Left ventricle myocardium inferior (tissue), 1 donor: ENCODE data around the gene CATSPERE. TPM values are rescaled to one million over a fixed set of nuclear protein-coding genes. Genes with fewer than 3 reads are reported as not detected.

Experiments
- DNase-seq: peaks from one replicate; pipeline ENCODE4 v3.0.0-alpha.2; 2020
- H3K27ac ChIP-seq: fragments of 200-600 bp; replicated peaks from 2 replicates; pipeline ENCODE4 v1.8.0; 2021
- H3K27me3 ChIP-seq: fragments of 200-600 bp; 2 replicates; pipeline ENCODE4 v1.8.0; 2021; ENCODE audit warnings: low read depth
- H3K36me3 ChIP-seq: fragments of 200-600 bp; 2 replicates; pipeline ENCODE4 v1.8.0; 2021
- H3K4me1 ChIP-seq: fragments of 200-600 bp; 2 replicates; pipeline ENCODE4 v1.8.0; 2021
- H3K4me3 ChIP-seq: fragments of 200-600 bp; 2 replicates; pipeline ENCODE4 v1.8.0; 2021; ENCODE audit warnings: mild to moderate bottlenecking, moderate library complexity
- H3K9me3 ChIP-seq: fragments of 200-600 bp; replicated peaks from 2 replicates; pipeline ENCODE4 v1.8.0; 2021
- intact Hi-C: fragments of 100-400 bp; cut with micrococcal nuclease; formaldehyde crosslinking; loops from one replicate; pipeline ENCODE4 v1.11.0; 2022
- total RNA-seq: library from RNA; stranded (reverse); fragmentation: NEBNext Ultra II Directional; extraction: Animal tissue kit (Norgen Biotek cat#: 25700); gene quantifications from one replicate; pipeline ENCODE4 v1.2.1, GENCODE V29; 2021
- TF ChIP-seq, protein P1 (sequence below): fragments of 200-600 bp; IDR thresholded peaks from 2 replicates; pipeline ENCODE4 v1.8.0; 2021; ENCODE audit warnings: antibody characterized with exemption, mild to moderate bottlenecking, borderline replicate concordance
- donor health status: DM: no; HTN: yes; CAD: no; lungs with severe emphysema.

The CATSPERE gene
- total RNA-seq, 1 donor from 2014 or later: 0.58 TPM

DNA sequence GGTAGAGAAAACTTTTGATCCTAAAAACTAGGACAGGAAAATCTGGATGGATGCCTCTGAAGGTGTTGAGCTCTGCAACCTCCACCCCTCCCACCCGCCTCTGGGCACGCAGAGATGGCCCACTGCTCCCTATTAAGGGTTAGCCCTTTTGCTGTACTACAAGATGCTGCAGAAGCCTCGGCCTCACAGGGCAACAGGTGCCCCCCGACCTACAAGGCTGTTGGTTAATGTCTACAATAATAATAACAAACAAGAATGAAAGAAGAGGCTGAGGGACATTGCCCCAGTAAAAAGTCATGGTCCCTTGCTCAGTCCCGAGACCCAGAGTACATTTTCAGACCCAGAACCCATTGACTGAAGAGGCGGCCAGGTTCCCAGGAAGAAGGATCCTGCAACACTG is 184.3 kb downstream of the CATSPERE start:
- no peak overlapping the region for H3K27ac ChIP-seq
- H3K36me3 ChIP-seq: no peaks in the 10 kb centered on the region
- H3K4me3 ChIP-seq: no peak overlapping the region
- TF ChIP-seq, protein P1, sequence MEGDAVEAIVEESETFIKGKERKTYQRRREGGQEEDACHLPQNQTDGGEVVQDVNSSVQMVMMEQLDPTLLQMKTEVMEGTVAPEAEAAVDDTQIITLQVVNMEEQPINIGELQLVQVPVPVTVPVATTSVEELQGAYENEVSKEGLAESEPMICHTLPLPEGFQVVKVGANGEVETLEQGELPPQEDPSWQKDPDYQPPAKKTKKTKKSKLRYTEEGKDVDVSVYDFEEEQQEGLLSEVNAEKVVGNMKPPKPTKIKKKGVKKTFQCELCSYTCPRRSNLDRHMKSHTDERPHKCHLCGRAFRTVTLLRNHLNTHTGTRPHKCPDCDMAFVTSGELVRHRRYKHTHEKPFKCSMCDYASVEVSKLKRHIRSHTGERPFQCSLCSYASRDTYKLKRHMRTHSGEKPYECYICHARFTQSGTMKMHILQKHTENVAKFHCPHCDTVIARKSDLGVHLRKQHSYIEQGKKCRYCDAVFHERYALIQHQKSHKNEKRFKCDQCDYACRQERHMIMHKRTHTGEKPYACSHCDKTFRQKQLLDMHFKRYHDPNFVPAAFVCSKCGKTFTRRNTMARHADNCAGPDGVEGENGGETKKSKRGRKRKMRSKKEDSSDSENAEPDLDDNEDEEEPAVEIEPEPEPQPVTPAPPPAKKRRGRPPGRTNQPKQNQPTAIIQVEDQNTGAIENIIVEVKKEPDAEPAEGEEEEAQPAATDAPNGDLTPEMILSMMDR: no peak
- intact Hi-C loops: no loop called here
- no peaks in the 10 kb centered on the region for H3K9me3 ChIP-seq
- H3K27me3 ChIP-seq: no peaks in the 10 kb centered on the region
- no peak for DNase-seq
- no peaks in the 10 kb centered on the region for H3K4me1 ChIP-seq

GRCh38 chr1:244645890-244646289 is 184.8 kb downstream of the CATSPERE start:
- Histone ChIP-seq H3K4me1 (no peaks in the 10 kb centered on the region), H3K27me3 (no peaks in the 10 kb centered on the region), H3K4me3 (no peak overlapping the region), H3K36me3 (no peaks in the 10 kb centered on the region), H3K27ac (no peak overlapping the region), H3K9me3 (no peaks in the 10 kb centered on the region)
- TF ChIP-seq, protein P1: no peak
- intact Hi-C loops: no loop called here
- no peak for DNase-seq

DNA sequence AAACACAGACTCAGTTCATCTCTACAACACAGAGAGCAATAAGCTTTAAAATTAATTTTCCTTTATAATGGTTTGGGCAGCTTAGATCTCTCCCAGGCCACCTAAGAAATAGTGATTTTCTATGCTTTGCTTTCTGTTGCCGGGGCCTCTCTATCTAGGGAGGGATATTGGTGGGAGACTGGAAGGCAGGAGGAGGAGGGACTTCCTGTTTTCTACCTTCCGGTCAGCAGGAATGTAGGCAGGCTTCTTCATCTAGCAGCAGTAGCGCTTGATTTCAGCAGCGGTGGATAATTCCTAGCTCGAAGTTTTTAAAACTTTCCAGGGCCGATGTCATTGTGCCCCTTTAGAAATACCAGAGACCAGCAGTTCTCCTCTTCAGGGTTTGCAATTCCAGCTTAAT is 186.7 kb downstream of the CATSPERE start:
- H3K4me3 ChIP-seq: no peak overlapping the region
- DNase-seq: no peak
- TF ChIP-seq, protein P1: no peak
- no peaks in the 10 kb centered on the region for H3K9me3 ChIP-seq
- H3K36me3 ChIP-seq: no peaks in the 10 kb centered on the region
- no peak overlapping the region for H3K27ac ChIP-seq
- H3K4me1 ChIP-seq: peaks cover 6% of the 10 kb centered on the region
- no peaks in the 10 kb centered on the region for H3K27me3 ChIP-seq
- intact Hi-C loops: no loop called here

DNA sequence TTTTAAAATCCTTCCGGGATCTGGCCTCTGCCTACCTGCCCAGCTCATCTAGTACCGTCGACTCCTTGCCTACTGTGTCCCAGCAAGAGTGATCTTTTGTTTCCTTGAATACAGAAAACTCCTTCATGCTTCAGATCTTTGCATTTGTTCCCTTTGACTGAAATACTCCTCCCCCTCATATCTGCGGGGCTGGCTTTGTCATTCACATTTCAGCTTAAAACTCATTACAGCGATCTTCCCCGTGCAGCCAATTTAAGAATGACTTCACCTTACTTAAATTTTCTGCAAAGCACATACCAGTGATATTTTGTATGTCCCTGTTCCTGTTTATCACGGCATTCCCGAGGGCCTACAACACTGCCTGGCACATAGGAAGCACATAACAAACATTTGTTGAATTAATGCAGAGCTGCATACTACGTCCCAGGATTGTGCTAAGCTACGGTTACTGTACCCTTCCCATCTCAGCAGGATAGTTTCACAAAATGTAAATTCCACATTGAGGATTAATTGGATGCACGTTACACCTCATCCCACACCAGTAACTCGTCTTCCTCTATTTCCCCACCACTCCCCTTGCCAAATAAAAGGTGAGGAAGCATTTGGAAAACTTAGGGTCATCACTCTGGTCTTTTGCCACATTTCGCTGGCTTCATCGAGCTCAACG is 191.0 kb downstream of the CATSPERE start:
- peaks cover 48% of the 10 kb centered on the region for H3K4me1 ChIP-seq
- TF ChIP-seq, protein P1: no peak
- H3K27me3 ChIP-seq: no peaks in the 10 kb centered on the region
- H3K27ac ChIP-seq: peak overlapping the region; percentile 98
- DNase-seq: no peak
- H3K9me3 ChIP-seq: no peaks in the 10 kb centered on the region
- H3K36me3 ChIP-seq: no peaks in the 10 kb centered on the region
- H3K4me3 ChIP-seq: peak overlapping the region; percentile 87
- intact Hi-C loops: no loop called here

DNA sequence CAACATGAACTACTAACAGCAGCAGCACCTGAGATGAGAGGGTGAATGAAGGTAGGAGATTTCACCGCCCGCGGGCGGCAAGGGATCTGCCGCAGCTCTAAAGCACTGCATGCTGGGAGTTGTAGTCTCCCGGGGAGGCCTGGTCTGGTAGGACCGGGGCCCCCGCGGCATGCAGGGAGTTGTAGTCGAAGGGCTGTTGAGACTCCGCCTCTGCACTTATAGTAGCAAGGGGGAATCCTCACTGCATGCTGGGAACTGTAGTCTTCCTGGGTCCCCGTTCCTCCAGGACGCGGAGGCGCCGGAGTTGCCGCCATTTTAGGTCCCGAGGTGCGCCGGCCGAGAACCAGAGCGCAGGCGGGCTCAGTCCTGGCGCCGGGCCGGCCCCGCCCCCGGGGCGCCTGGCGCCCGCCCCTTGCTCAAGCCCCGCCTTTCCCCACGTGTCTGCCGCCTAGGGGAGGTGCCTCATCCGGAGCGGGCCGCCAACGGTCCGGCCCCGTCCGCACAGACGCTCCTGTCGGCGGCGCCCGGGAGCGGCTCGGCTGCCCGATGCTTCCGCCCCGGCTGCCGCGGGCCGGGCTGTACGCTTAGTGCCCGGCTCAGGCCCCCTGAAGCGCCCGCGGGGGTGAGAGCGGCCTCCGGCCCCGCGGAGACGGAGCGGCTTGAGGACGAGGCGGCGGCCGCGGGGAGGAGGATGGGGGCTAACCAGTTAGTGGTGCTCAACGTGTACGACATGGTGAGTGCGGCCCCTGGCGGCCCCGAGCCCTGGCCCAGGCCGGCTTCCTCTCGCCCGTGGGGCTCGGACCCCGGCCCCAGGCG is 191.8 kb downstream of the CATSPERE start, which contains the start of gene DESI2:
TSS of gene DESI2 (plus strand) at position 504 of the 816 bp plus-strand sequence. CDS start at position 692, 188 bp downstream.
- TF ChIP-seq, protein P1: peak; percentile 69
- H3K4me1 ChIP-seq: peaks cover 55% of the 10 kb centered on the region
- H3K36me3 ChIP-seq: no peaks in the 10 kb centered on the region
- H3K4me3 ChIP-seq: peak within 1 kb of the TSS; percentile 87
- no peaks in the 10 kb centered on the region for H3K9me3 ChIP-seq
- peak within 1 kb of the TSS; percentile 98 for H3K27ac ChIP-seq
- peak; percentile 99 for DNase-seq
- intact Hi-C loops: no loop called here
- H3K27me3 ChIP-seq: no peaks in the 10 kb centered on the region
